HEK293 (cell line): ENCODE results near the gene NOTCH3.

ENCODE experiments used
- CTCF ChIA-PET: fragments of 350-600 bp; formaldehyde crosslinking; extraction: SDS; loops from one replicate; lab custom pipeline; 2021; ENCODE audit warnings: antibody characterized with exemption; lab: Yijun Ruan, JAX
- POLR2A ChIA-PET: fragments of 300-600 bp; formaldehyde crosslinking; extraction: SDS; loops from one replicate; lab custom pipeline; 2020; ENCODE audit warnings: antibody characterized with exemption, inconsistent platforms; lab: Yijun Ruan, JAX
- H3K27ac ChIP-seq: fragments of 200-500 bp; sonication (Bioruptor generic); 2 replicates; pipeline ENCODE4 v1.5.1; 2014; ENCODE audit warnings: low read depth, low read length, control low read depth, inconsistent platforms; ENCODE audit errors: extremely low read depth
- H3K36me3 ChIP-seq, 2 experiments: fragments of 200-500 bp in 1 of 2; sonication (Bioruptor generic) in 1 of 2; 1 replicate in 1 of 2; 2 replicates in 1 of 2; pipeline ENCODE4 v1.5.1; 2014 to 2017; ENCODE audit warnings: inconsistent platforms in 2 of 2, low read length in 2 of 2; ENCODE audit not compliant: control insufficient read depth in 2 of 2, insufficient read depth in 1 of 2
- H3K4me1 ChIP-seq: fragments of 200-500 bp; sonication (Bioruptor generic); 2 replicates; pipeline ENCODE4 v1.5.1; 2014; ENCODE audit warnings: mild to moderate bottlenecking, low read length, inconsistent platforms; ENCODE audit not compliant: control insufficient read depth, insufficient read depth
- H3K4me3 ChIP-seq: 2 replicates; pipeline ENCODE4 v1.5.1; 2011; ENCODE audit warnings: low read depth, mild to moderate bottlenecking, control low read depth, low read length, moderate library complexity
- H3K9me3 ChIP-seq: fragments of 200-500 bp; sonication (Bioruptor generic); 2 replicates; pipeline ENCODE4 v1.5.1; 2014; ENCODE audit warnings: low read depth, low read length, inconsistent platforms; ENCODE audit not compliant: control insufficient read depth, insufficient read depth
- GLI4 ChIP-seq: fragments of 450-650 bp; formaldehyde crosslinking; IDR thresholded peaks from 2 replicates; pipeline ENCODE4 v1.5.1; 2016; ENCODE audit warnings: missing biosample characterization, missing genetic modification characterization
- KLF7 ChIP-seq: fragments of 450-650 bp; formaldehyde crosslinking; IDR thresholded peaks from 2 replicates; pipeline ENCODE4 v1.5.1; 2016; ENCODE audit warnings: missing biosample characterization, missing genetic modification characterization, borderline replicate concordance
- ZBTB8A ChIP-seq: fragments of 450-650 bp; formaldehyde crosslinking; IDR thresholded peaks from 2 replicates; pipeline ENCODE4 v1.5.1; 2016; ENCODE audit warnings: missing biosample characterization, missing genetic modification characterization
- ZNF138 ChIP-seq: fragments of 450-650 bp; formaldehyde crosslinking; IDR thresholded peaks from 2 replicates; pipeline ENCODE4 v1.5.1; 2016; ENCODE audit warnings: missing biosample characterization, missing genetic modification characterization, borderline replicate concordance
- ZNF311 ChIP-seq: fragments of 450-650 bp; formaldehyde crosslinking; IDR thresholded peaks from 2 replicates; pipeline ENCODE4 v1.5.1; 2017; ENCODE audit warnings: missing biosample characterization, missing genetic modification characterization, borderline replicate concordance
- ZNF37A ChIP-seq: fragments of 450-650 bp; IDR thresholded peaks from 2 replicates; pipeline ENCODE4 v1.5.1; 2018; ENCODE audit warnings: missing biosample characterization, missing genetic modification characterization
- ZNF548 ChIP-seq: fragments of 450-650 bp; formaldehyde crosslinking; IDR thresholded peaks from 2 replicates; pipeline ENCODE4 v1.5.1; 2016; ENCODE audit warnings: missing biosample characterization, missing genetic modification characterization
- ZXDB ChIP-seq: fragments of 450-650 bp; formaldehyde crosslinking; IDR thresholded peaks from 2 replicates; pipeline ENCODE4 v1.5.1; 2016; ENCODE audit warnings: missing biosample characterization, missing genetic modification characterization
- TF ChIP-seq, protein P1 (sequence below): fragments of 450-650 bp; formaldehyde crosslinking; IDR thresholded peaks from 2 replicates; pipeline ENCODE4 v1.5.1; 2016; ENCODE audit warnings: missing biosample characterization, missing genetic modification characterization
- TF ChIP-seq, protein P2 (sequence below): fragments of 450-650 bp; formaldehyde crosslinking; IDR thresholded peaks from 2 replicates; pipeline ENCODE4 v1.5.1; 2016; ENCODE audit warnings: missing biosample characterization, missing genetic modification characterization
- TF ChIP-seq, protein P3 (sequence below): fragments of 450-650 bp; formaldehyde crosslinking; IDR thresholded peaks from 2 replicates; pipeline ENCODE4 v1.5.1; 2016; ENCODE audit warnings: missing biosample characterization, missing genetic modification characterization
- TF ChIP-seq, protein P4 (sequence below): fragments of 450-650 bp; formaldehyde crosslinking; IDR thresholded peaks from 2 replicates; pipeline ENCODE4 v1.5.1; 2016; ENCODE audit warnings: missing biosample characterization, missing genetic modification characterization
- TF ChIP-seq, protein P5 (sequence below): fragments of 450-650 bp; formaldehyde crosslinking; optimal IDR thresholded peaks from 2 replicates; pipeline ENCODE3; 2016; ENCODE audit warnings: missing biosample characterization, mild to moderate bottlenecking, missing genetic modification characterization
- TF ChIP-seq, protein P6 (sequence below): fragments of 450-650 bp; formaldehyde crosslinking; IDR thresholded peaks from 2 replicates; pipeline ENCODE4 v1.5.1; 2016; ENCODE audit warnings: missing biosample characterization, missing genetic modification characterization

Gene NOTCH3

DNA sequence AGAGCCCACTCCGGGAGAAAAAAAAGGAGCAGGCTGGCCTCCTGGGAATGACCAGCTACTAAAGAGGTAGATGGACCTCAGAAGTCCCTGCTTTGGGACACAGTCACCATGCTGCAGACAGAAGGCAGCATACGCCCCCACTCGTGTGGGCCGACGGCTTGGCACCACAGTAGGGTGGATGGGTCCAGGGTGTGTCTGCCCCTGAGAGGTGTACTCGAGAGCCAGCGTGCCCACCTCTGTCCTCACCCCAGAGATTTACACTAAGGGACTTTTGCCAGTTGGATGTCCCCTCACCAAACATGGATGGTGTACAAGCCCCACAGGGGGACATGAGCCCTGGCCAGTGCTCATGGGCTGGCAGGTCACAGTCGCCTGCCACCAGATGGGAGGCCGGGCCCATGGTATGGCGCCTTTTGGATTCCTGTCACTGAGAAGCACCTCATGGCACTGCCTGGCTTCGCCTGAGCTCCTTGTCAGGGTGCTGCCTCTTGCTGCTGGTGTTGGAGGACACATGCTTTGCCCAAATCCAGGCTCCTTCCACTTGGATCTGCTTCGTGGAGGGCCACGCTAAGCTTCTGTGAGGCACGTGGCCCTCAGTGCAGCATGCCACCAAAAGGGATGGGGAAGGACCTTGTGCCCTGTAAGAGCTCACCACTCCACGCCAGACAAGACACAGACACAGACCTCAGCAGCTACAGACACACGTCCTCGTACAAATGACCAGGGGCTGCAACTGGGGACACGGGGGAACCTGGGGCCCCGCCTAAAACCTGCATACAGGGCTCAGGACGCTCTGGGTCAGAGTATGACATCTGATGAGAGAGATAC, 44.8 kb upstream of the NOTCH3 start (continued):
- TF ChIP-seq, protein P1, sequence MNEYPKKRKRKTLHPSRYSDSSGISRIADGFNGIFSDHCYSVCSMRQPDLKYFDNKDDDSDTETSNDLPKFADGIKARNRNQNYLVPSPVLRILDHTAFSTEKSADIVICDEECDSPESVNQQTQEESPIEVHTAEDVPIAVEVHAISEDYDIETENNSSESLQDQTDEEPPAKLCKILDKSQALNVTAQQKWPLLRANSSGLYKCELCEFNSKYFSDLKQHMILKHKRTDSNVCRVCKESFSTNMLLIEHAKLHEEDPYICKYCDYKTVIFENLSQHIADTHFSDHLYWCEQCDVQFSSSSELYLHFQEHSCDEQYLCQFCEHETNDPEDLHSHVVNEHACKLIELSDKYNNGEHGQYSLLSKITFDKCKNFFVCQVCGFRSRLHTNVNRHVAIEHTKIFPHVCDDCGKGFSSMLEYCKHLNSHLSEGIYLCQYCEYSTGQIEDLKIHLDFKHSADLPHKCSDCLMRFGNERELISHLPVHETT (tag by site-specific recombination): no peak
- no peak for TF ChIP-seq ZNF37A

DNA sequence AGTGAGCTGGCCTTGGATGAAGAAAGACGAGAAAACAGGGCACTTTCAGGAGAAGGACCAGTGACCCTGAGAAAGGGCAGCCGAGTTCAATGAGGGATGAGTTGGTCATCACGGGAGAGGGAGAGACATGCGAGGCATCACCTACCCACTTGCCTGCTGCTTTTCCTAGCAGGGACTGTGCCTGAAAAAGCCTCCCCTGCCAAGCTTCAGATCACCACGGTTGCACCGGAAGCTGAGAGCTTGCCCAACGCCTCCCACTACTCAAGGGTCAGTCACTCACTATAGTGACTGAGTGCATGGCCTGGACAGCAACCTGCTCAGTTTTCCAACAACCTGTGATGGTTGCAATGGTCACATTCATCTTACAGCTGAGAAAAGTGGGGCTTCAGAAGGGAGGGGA, 44.0 kb upstream of the NOTCH3 start:
- H3K36me3 ChIP-seq: peaks cover 7 to 91% of the 10 kb centered on the region in 2 experiments; a peak in 1 of 3 replicates
- no peaks in the 10 kb centered on the region for H3K9me3 ChIP-seq
- no peaks in the 10 kb centered on the region for H3K4me1 ChIP-seq
- no peak overlapping the region for H3K4me3 ChIP-seq
- CTCF ChIA-PET: interaction anchor here (0.6 to 1.0 kb wide), 3 partner anchors 83 to 698 kb away, joined by 3 read pairs; no protein-coding TSS in a partner anchor
- H3K27ac ChIP-seq: no peak overlapping the region
- TF ChIP-seq, protein P2, sequence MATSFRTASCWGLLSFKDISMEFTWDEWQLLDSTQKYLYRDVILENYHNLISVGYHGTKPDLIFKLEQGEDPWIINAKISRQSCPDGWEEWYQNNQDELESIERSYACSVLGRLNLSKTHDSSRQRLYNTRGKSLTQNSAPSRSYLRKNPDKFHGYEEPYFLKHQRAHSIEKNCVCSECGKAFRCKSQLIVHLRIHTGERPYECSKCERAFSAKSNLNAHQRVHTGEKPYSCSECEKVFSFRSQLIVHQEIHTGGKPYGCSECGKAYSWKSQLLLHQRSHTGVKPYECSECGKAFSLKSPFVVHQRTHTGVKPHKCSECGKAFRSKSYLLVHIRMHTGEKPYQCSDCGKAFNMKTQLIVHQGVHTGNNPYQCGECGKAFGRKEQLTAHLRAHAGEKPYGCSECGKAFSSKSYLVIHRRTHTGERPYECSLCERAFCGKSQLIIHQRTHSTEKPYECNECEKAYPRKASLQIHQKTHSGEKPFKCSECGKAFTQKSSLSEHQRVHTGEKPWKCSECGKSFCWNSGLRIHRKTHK (tag by site-specific recombination): no peak
- TF ChIP-seq ZNF548 (tag by site-specific recombination): no peak
- no peak for TF ChIP-seq ZNF138 (tag by site-specific recombination)
- TF ChIP-seq, protein P3, sequence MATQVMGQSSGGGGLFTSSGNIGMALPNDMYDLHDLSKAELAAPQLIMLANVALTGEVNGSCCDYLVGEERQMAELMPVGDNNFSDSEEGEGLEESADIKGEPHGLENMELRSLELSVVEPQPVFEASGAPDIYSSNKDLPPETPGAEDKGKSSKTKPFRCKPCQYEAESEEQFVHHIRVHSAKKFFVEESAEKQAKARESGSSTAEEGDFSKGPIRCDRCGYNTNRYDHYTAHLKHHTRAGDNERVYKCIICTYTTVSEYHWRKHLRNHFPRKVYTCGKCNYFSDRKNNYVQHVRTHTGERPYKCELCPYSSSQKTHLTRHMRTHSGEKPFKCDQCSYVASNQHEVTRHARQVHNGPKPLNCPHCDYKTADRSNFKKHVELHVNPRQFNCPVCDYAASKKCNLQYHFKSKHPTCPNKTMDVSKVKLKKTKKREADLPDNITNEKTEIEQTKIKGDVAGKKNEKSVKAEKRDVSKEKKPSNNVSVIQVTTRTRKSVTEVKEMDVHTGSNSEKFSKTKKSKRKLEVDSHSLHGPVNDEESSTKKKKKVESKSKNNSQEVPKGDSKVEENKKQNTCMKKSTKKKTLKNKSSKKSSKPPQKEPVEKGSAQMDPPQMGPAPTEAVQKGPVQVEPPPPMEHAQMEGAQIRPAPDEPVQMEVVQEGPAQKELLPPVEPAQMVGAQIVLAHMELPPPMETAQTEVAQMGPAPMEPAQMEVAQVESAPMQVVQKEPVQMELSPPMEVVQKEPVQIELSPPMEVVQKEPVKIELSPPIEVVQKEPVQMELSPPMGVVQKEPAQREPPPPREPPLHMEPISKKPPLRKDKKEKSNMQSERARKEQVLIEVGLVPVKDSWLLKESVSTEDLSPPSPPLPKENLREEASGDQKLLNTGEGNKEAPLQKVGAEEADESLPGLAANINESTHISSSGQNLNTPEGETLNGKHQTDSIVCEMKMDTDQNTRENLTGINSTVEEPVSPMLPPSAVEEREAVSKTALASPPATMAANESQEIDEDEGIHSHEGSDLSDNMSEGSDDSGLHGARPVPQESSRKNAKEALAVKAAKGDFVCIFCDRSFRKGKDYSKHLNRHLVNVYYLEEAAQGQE (tag by site-specific recombination): no peak
- TF ChIP-seq ZXDB (tag by site-specific recombination): no peak
- TF ChIP-seq, protein P4, sequence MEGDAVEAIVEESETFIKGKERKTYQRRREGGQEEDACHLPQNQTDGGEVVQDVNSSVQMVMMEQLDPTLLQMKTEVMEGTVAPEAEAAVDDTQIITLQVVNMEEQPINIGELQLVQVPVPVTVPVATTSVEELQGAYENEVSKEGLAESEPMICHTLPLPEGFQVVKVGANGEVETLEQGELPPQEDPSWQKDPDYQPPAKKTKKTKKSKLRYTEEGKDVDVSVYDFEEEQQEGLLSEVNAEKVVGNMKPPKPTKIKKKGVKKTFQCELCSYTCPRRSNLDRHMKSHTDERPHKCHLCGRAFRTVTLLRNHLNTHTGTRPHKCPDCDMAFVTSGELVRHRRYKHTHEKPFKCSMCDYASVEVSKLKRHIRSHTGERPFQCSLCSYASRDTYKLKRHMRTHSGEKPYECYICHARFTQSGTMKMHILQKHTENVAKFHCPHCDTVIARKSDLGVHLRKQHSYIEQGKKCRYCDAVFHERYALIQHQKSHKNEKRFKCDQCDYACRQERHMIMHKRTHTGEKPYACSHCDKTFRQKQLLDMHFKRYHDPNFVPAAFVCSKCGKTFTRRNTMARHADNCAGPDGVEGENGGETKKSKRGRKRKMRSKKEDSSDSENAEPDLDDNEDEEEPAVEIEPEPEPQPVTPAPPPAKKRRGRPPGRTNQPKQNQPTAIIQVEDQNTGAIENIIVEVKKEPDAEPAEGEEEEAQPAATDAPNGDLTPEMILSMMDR (tag by site-specific recombination): no peak
- TF ChIP-seq KLF7: no peak
- TF ChIP-seq ZBTB8A: no peak
- TF ChIP-seq, protein P5, sequence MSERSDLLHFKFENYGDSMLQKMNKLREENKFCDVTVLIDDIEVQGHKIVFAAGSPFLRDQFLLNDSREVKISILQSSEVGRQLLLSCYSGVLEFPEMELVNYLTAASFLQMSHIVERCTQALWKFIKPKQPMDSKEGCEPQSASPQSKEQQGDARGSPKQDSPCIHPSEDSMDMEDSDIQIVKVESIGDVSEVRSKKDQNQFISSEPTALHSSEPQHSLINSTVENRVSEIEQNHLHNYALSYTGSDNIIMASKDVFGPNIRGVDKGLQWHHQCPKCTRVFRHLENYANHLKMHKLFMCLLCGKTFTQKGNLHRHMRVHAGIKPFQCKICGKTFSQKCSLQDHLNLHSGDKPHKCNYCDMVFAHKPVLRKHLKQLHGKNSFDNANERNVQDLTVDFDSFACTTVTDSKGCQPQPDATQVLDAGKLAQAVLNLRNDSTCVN (tag by site-specific recombination): no peak
- TF ChIP-seq GLI4 (tag by site-specific recombination): no peak
- TF ChIP-seq, protein P6, sequence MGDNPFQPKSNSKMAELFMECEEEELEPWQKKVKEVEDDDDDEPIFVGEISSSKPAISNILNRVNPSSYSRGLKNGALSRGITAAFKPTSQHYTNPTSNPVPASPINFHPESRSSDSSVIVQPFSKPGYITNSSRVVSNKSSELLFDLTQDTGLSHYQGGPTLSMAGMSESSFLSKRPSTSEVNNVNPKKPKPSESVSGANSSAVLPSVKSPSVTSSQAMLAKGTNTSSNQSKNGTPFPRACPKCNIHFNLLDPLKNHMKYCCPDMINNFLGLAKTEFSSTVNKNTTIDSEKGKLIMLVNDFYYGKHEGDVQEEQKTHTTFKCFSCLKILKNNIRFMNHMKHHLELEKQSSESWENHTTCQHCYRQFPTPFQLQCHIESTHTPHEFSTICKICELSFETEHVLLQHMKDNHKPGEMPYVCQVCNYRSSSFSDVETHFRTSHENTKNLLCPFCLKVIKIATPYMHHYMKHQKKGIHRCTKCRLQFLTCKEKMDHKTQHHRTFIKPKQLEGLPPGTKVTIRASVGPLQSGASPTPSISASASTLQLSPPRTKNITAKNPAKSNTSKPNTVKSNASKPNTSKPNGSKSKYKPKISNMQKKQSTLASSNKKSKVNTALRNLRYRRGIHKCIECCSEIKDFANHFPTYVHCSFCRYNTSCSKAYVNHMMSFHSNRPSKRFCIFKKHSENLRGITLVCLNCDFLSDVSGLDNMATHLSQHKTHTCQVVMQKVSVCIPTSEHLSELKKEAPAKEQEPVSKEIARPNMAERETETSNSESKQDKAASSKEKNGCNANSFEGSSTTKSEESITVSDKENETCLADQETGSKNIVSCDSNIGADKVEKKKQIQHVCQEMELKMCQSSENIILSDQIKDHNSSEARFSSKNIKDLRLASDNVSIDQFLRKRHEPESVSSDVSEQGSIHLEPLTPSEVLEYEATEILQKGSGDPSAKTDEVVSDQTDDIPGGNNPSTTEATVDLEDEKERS (tag by site-specific recombination): no peak
- TF ChIP-seq ZNF311 (tag by site-specific recombination): no peak
- POLR2A ChIA-PET: no interaction called here
